ENCODE data around the gene SLC6A19. TPM values are rescaled to one million over a fixed set of nuclear protein-coding genes. Genes with fewer than 3 reads are reported as not detected.

SLC6A19 gene
- polyA plus RNA-seq, 1 of the 3 experiments (the other 2 are of a cell fraction): not detected

- ChIA-PET POLR2A (no interaction called here), CTCF (interaction anchor here (5.3 to 6.5 kb wide), 3 partner anchors 8 to 15 kb away, joined by 25 to 76 read pairs (median 41); no protein-coding TSS in a partner anchor)
- H3K27me3 ChIP-seq (ENCODE audit: insufficient read depth): no peaks in the 10 kb centered on the region
- no peak overlapping the region for H3K4me3 ChIP-seq (ENCODE audit: low read depth in 2 of 2, low read length in 1 of 2)
- peaks cover 6% of the 10 kb centered on the region for H3F3A ChIP-seq (replicated peaks; ENCODE audit: insufficient read depth)
- DNase-seq: no peak
- TF ChIP-seq, protein P1, sequence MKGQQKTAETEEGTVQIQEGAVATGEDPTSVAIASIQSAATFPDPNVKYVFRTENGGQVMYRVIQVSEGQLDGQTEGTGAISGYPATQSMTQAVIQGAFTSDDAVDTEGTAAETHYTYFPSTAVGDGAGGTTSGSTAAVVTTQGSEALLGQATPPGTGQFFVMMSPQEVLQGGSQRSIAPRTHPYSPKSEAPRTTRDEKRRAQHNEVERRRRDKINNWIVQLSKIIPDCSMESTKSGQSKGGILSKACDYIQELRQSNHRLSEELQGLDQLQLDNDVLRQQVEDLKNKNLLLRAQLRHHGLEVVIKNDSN (IDR thresholded peaks at IDR 0.05; ENCODE audit: borderline replicate concordance, low read depth): no peak
- TF ChIP-seq MXI1 (IDR thresholded peaks at IDR 0.05; ENCODE audit: low read depth, low read length) (no peak), ZBTB33 (IDR thresholded peaks at IDR 0.05; ENCODE audit: borderline replicate concordance, low read depth) (no peak), TEAD4 (IDR thresholded peaks at IDR 0.05; ENCODE audit: borderline replicate concordance, insufficient read depth) (no peak), FOXM1 (IDR thresholded peaks at IDR 0.05; ENCODE audit: low read depth) (no peak), EZH2phosphoT487 (IDR thresholded peaks at IDR 0.05; ENCODE audit: borderline replicate concordance, low read depth) (no peak), RAD21 (IDR thresholded peaks at IDR 0.05; ENCODE audit: low read length) (no peak), SMC3 (IDR thresholded peaks at IDR 0.05; ENCODE audit: low read depth, low read length) (no peak), POLR2AphosphoS5 (IDR thresholded peaks at IDR 0.05; ENCODE audit: low read depth, low read length) (no peak), CHD2 (IDR thresholded peaks at IDR 0.05; ENCODE audit: low read length, partially characterized antibody) (no peak), RFX5 (IDR thresholded peaks at IDR 0.05; ENCODE audit: low read length) (no peak), NFIC (IDR thresholded peaks at IDR 0.05; ENCODE audit: borderline replicate concordance) (no peak), RXRA (IDR thresholded peaks at IDR 0.05; ENCODE audit: borderline replicate concordance, low read depth) (no peak), NRF1 (IDR thresholded peaks at IDR 0.05; ENCODE audit: low read depth, low read length) (no peak)
- TF ChIP-seq, protein P2, sequence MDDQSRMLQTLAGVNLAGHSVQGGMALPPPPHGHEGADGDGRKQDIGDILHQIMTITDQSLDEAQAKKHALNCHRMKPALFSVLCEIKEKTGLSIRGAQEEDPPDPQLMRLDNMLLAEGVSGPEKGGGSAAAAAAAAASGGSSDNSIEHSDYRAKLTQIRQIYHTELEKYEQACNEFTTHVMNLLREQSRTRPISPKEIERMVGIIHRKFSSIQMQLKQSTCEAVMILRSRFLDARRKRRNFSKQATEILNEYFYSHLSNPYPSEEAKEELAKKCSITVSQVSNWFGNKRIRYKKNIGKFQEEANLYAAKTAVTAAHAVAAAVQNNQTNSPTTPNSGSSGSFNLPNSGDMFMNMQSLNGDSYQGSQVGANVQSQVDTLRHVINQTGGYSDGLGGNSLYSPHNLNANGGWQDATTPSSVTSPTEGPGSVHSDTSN (IDR thresholded peaks at IDR 0.05): no peak
- H3K9me2 ChIP-seq: no peaks in the 10 kb centered on the region
- no peaks in the 10 kb centered on the region for H4K20me1 ChIP-seq (ENCODE audit: insufficient read depth)
- H3K9ac ChIP-seq: no peak overlapping the region
- 64% methylated on average over 4 of the region's 7 CpGs for WGBS (ENCODE audit: low lambda C conversion rate)
- H3K36me3 ChIP-seq (replicated peaks in 1 of 2; ENCODE audit: control insufficient read depth in 1 of 2, insufficient read depth in 2 of 2, low read length in 1 of 2): no peaks in the 10 kb centered on the region
- H3K27ac ChIP-seq (ENCODE audit: low read depth in 2 of 2, low read length in 1 of 2): no peak overlapping the region
- no peak overlapping the region for H3K4me2 ChIP-seq
- no peaks in the 10 kb centered on the region for H3K9me3 ChIP-seq
- H3K79me2 ChIP-seq (ENCODE audit: insufficient read depth): no peaks in the 10 kb centered on the region
- H2AFZ ChIP-seq (ENCODE audit: low read depth): no peak overlapping the region
- peaks cover 0 to 20% of the 10 kb centered on the region in 2 experiments; a peak in 1 of 4 replicates for H3K4me1 ChIP-seq (ENCODE audit: control insufficient read depth in 1 of 2, insufficient read depth in 2 of 2, low read depth in 1 of 2, low read length in 1 of 2)
Measured at GRCh38 chr5:1182360-1182632, 19.1 kb upstream of the SLC6A19 start.

Measured in SK-N-SH (cell line).